ENCODE data around the gene RNPEP.
A peak's percentile ranks its signal among the peaks of the same experiment; 100 is the strongest.

- TF ChIP-seq CTCF (IDR thresholded peaks at IDR 0.05), result no peak
- TF ChIP-seq POLR2AphosphoS5 (IDR thresholded peaks at IDR 0.05), result peak in 2 of 3 donors; percentile 61 to 65
- TF ChIP-seq POLR2A (IDR thresholded peaks at IDR 0.05), result no peak
- no peak for TF ChIP-seq EP300 (IDR thresholded peaks at IDR 0.05)
Measured at GRCh38 chr1:202049129-202049528, 66.7 kb downstream of the RNPEP start.
